IMR-90 (cell line): ENCODE results near the gene WWP2. TPM values are rescaled to one million over a fixed set of nuclear protein-coding genes. Genes with fewer than 3 reads are reported as not detected.

Experiments
- ATAC-seq: fragments of 200-7000 bp; cut with Tn5 transposase; 2 replicates; pipeline ENCODE4 v1.9.1; 2020; ENCODE audit warnings: low read depth, mild to moderate bottlenecking, moderate library complexity
- BruUV-seq: library from RNA; stranded (reverse); fragments of 400-500 nt; replicated peaks from 2 replicates; lab custom pipeline; 2021; lab: Mats Ljungman, UMichigan
- CTCF ChIA-PET: fragments of 300-600 bp; formaldehyde crosslinking; extraction: SDS; loops from one replicate; lab custom pipeline; 2021; ENCODE audit warnings: antibody characterized with exemption; lab: Yijun Ruan, JAX
- POLR2A ChIA-PET: fragments of 300-600 bp; sonication (Branson Sonifier 250); formaldehyde crosslinking; loops from one replicate; lab custom pipeline; 2022; ENCODE audit warnings: antibody characterized with exemption; ENCODE audit not compliant: unreplicated experiment; lab: Charles Lee
- DNase-seq: peaks from one replicate; pipeline ENCODE4 v3.0.0; 2013
- H2AFZ ChIP-seq: replicated peaks from 2 replicates; pipeline ENCODE3; 2013; ENCODE audit warnings: low read length, mild to moderate bottlenecking; ENCODE audit not compliant: poor library complexity
- H2AK5ac ChIP-seq: 2 replicates; pipeline ENCODE4 v1.6.1; 2013; ENCODE audit warnings: low read depth, low read length, inconsistent platforms
- H2AK9ac ChIP-seq: replicated peaks from 2 replicates; pipeline ENCODE3; 2013; ENCODE audit warnings: mild to moderate bottlenecking, low read depth, low read length, moderate library complexity; ENCODE audit not compliant: poor library complexity
- H2BK120ac ChIP-seq: 2 replicates; pipeline ENCODE4 v1.6.1; 2013; ENCODE audit warnings: low read depth, low read length, inconsistent platforms
- H2BK15ac ChIP-seq: 3 replicates; pipeline ENCODE4 v1.6.1; 2013; ENCODE audit warnings: low read depth, low read length, inconsistent platforms
- H2BK20ac ChIP-seq: 2 replicates; pipeline ENCODE4 v1.6.1; 2013; ENCODE audit warnings: low read depth, mild to moderate bottlenecking, inconsistent platforms, low read length, moderate library complexity
- H2BK5ac ChIP-seq: 2 replicates; pipeline ENCODE4 v1.6.1; 2013; ENCODE audit warnings: mild to moderate bottlenecking, low read depth, low read length, inconsistent platforms; ENCODE audit not compliant: poor library complexity, severe bottlenecking
- H3K14ac ChIP-seq: replicated peaks from 2 replicates; pipeline ENCODE4 v1.6.1; 2013; ENCODE audit warnings: low read depth, low read length, inconsistent platforms
- H3K18ac ChIP-seq: 2 replicates; pipeline ENCODE4 v1.6.1; 2013; ENCODE audit warnings: low read depth, low read length, control low read depth
- H3K23ac ChIP-seq: 2 replicates; pipeline ENCODE4 v1.6.1; 2013; ENCODE audit warnings: low read depth, low read length, inconsistent platforms
- H3K27ac ChIP-seq: 2 replicates; pipeline ENCODE4 v1.5.1; 2013; ENCODE audit warnings: mild to moderate bottlenecking, control low read depth, low read length; ENCODE audit not compliant: insufficient read depth
- H3K27me3 ChIP-seq: 2 replicates; pipeline ENCODE4 v1.6.1; 2013; ENCODE audit warnings: low read length; ENCODE audit not compliant: control insufficient read depth, insufficient read depth
- H3K36me3 ChIP-seq: 2 replicates; pipeline ENCODE4 v1.6.1; 2013; ENCODE audit warnings: low read length, mixed read lengths; ENCODE audit not compliant: control insufficient read depth, insufficient read depth
- H3K4ac ChIP-seq: 2 replicates; pipeline ENCODE4 v1.6.1; 2013; ENCODE audit warnings: low read depth, low read length, inconsistent platforms
- H3K4me1 ChIP-seq: 2 replicates; pipeline ENCODE4 v1.6.1; 2013; ENCODE audit warnings: low read length, mixed read lengths; ENCODE audit not compliant: control insufficient read depth, insufficient read depth
- H3K4me2 ChIP-seq: 2 replicates; pipeline ENCODE4 v1.6.1; 2013; ENCODE audit warnings: low read depth, mild to moderate bottlenecking, control low read depth, low read length, moderate library complexity
- H3K4me3 ChIP-seq: 2 replicates; pipeline ENCODE4 v1.5.1; 2013; ENCODE audit warnings: low read depth, mild to moderate bottlenecking, control low read depth, low read length, moderate library complexity; ENCODE audit not compliant: insufficient read depth
- H3K56ac ChIP-seq: 2 replicates; pipeline ENCODE4 v1.6.1; 2013; ENCODE audit warnings: low read length, inconsistent platforms; ENCODE audit not compliant: insufficient read depth; ENCODE audit errors: extremely low read depth
- H3K79me1 ChIP-seq, 2 experiments: 2 replicates each; pipeline ENCODE4 v1.6.1; 2013; ENCODE audit warnings: low read length in 2 of 2, inconsistent platforms in 1 of 2, low read depth in 1 of 2
- H3K9ac ChIP-seq: 2 replicates; pipeline ENCODE4 v1.6.1; 2013; ENCODE audit warnings: low read depth, low read length, control low read depth
- H3K9me1 ChIP-seq: 2 replicates; pipeline ENCODE4 v1.6.1; 2013; ENCODE audit warnings: low read length, inconsistent platforms; ENCODE audit not compliant: insufficient read depth
- H3K9me3 ChIP-seq: 2 replicates; pipeline ENCODE4 v1.6.1; 2013; ENCODE audit warnings: low read length; ENCODE audit not compliant: control insufficient read depth, insufficient read depth
- H4K20me1 ChIP-seq: 2 replicates; pipeline ENCODE4 v1.6.1; 2013; ENCODE audit warnings: low read length, inconsistent platforms; ENCODE audit not compliant: insufficient read depth
- H4K5ac ChIP-seq: 2 replicates; pipeline ENCODE4 v1.6.1; 2013; ENCODE audit warnings: mild to moderate bottlenecking, low read depth, low read length, control low read depth
- H4K8ac ChIP-seq, 2 experiments: 2 replicates each; pipeline ENCODE4 v1.6.1; 2013; ENCODE audit warnings: low read depth in 2 of 2, low read length in 2 of 2, control low read depth in 1 of 2, inconsistent platforms in 1 of 2
- H4K91ac ChIP-seq: 2 replicates; pipeline ENCODE4 v1.6.1; 2013; ENCODE audit warnings: low read depth, low read length, inconsistent platforms; ENCODE audit not compliant: insufficient read depth
- MXI1 ChIP-seq: IDR thresholded peaks from 2 replicates; pipeline ENCODE4 v1.6.1; 2012; ENCODE audit warnings: low read depth, mild to moderate bottlenecking, low read length, moderate library complexity, borderline replicate concordance
- WGBS, 2 experiments: methylation state at CpG; one replicate each; pipeline versions ENCODE4 v1.1.5 to v1.1.7; 2013; ENCODE audit warnings: missing lambda C conversion rate in 2 of 2; ENCODE audit not compliant: insufficient read length in 1 of 2; ENCODE audit errors: extremely low coverage in 2 of 2; 5-methylcytosine and 5-hydroxymethylcytosine counted together
- dilution Hi-C: fragments of 300-500 bp; cut with HindIII; formaldehyde crosslinking; loops from one replicate; pipeline ENCODE4 v1.14.3; 2018; ENCODE audit warnings: low sequenced_read_pairs; ENCODE audit not compliant: unreplicated experiment
- in situ Hi-C: fragments of 300-500 bp; cut with MboI; formaldehyde crosslinking; loops from 3 replicates; pipeline ENCODE4 v1.14.3; 2019; ENCODE audit warnings: low sequenced_read_pairs, inconsistent platforms, mixed read lengths
- intact Hi-C: fragments of 100-400 bp; cut with micrococcal nuclease; formaldehyde crosslinking; loops from 2 replicates; pipeline ENCODE4 v1.10.0; 2022
- polyA plus RNA-seq, 3 experiments: library from polyadenylated mRNA; depleted of rRNA; stranded (reverse); fragments of >200 nt; gene quantifications; 2 replicates each; pipeline ENCODE4 v1.2.3, GENCODE V29; 2012; ENCODE audit warnings: low replicate concordance in 1 of 3
- total RNA-seq: library from RNA; depleted of rRNA; stranded (reverse); fragments of >200 nt; gene quantifications from 2 replicates; pipeline ENCODE4 v1.2.3, GENCODE V29; 2012

WWP2 gene
- total and polyA plus RNA-seq, 2 of the 4 experiments (the other 2 are of a cell fraction), result 12.7 to 13.7 TPM

GRCh38 chr16:69890892-69891282, 128.8 kb downstream of the WWP2 start:
- no peak overlapping the region for H3K56ac ChIP-seq
- no TSS peak for BruUV-seq
- no peak overlapping the region; the same call in 1 of the 2 replicates for H3K18ac ChIP-seq
- H3K27ac ChIP-seq, result peak overlapping the region; percentile 2
- H3K23ac ChIP-seq, result peak overlapping the region; percentile 4; the same call in 1 of the 2 replicates
- no peak overlapping the region for H2BK20ac ChIP-seq
- 0 out of 2 replicates have a peak overlapping the region, but pooled peaks have one; percentile 23 for H2AK5ac ChIP-seq
- H4K8ac ChIP-seq, result peak overlapping the region; percentile 88 to 90; a peak in 3 of 4 replicates
- no peak for TF ChIP-seq MXI1
- H2BK15ac ChIP-seq, result 0 out of 3 replicates have a peak overlapping the region, but pooled peaks have one; percentile 1
- peaks cover 10% of the 10 kb centered on the region for H3K36me3 ChIP-seq
- H3K9ac ChIP-seq, result no peak overlapping the region; the same call in 1 of the 2 replicates
- intact Hi-C loops (no loop called here), in situ Hi-C loops (no loop called here), dilution Hi-C loops (no loop called here)
- peak overlapping the region; percentile 28 for H3K4ac ChIP-seq
- no peaks in the 10 kb centered on the region for H3K9me3 ChIP-seq
- DNase-seq (no peak), ATAC-seq (no peak)
- H3K4me2 ChIP-seq, result no peak overlapping the region
- POLR2A ChIA-PET, result no interaction called here
- H3K9me1 ChIP-seq, result no peaks in the 10 kb centered on the region; the same call in 1 of the 2 replicates
- no peaks in the 10 kb centered on the region for H3K4me1 ChIP-seq
- peak overlapping the region; percentile 79 for H4K5ac ChIP-seq
- peak overlapping the region; percentile 56; the same call in 1 of the 2 replicates for H2BK120ac ChIP-seq
- no peak overlapping the region for H3K4me3 ChIP-seq
- H3K27me3 ChIP-seq, result no peaks in the 10 kb centered on the region
- H3K14ac ChIP-seq, result peak overlapping the region; percentile 1; the same call in 1 of the 2 replicates
- peak overlapping the region; percentile 28; the same call in 1 of the 2 replicates for H4K91ac ChIP-seq
- no peak overlapping the region for H2BK5ac ChIP-seq
- H3K79me1 ChIP-seq, result peaks cover 0 to 3% of the 10 kb centered on the region in 2 experiments; a peak in 1 of 4 replicates
- H4K20me1 ChIP-seq, result no peaks in the 10 kb centered on the region
- peak overlapping the region; percentile 79 for H2AFZ ChIP-seq
- WGBS, 2 experiments, result 100% methylated on average over 3 of the region's 8 CpGs; no CpG with 5 or more reads in 1 of the 2 experiments
- no peak overlapping the region for H2AK9ac ChIP-seq
- CTCF ChIA-PET, result no interaction called here
